ACC112 (cell line): ENCODE measurements around the gene UQCR10.

Source experiments
- H2AFZ ChIP-seq: fragments of 200-600 bp; sonication (generic); one replicate; pipeline ENCODE4 v1.6.0; 2017; ENCODE audit warnings: antibody characterized with exemption, low read length; ENCODE audit not compliant: unreplicated experiment
- H3K27ac ChIP-seq: fragments of 200-600 bp; sonication (generic); 2 replicates; pipeline ENCODE4 v1.5.1; 2014; ENCODE audit warnings: low read depth, mild to moderate bottlenecking, antibody characterized with exemption, low read length, moderate library complexity
- H3K27me3 ChIP-seq: fragments of 200-600 bp; sonication (generic); 2 replicates; pipeline ENCODE4 v1.6.1; 2014; ENCODE audit warnings: mild to moderate bottlenecking, antibody characterized with exemption, low read length, moderate library complexity, mixed read lengths; ENCODE audit not compliant: insufficient read depth
- H3K36me3 ChIP-seq: fragments of 200-600 bp; sonication (generic); 2 replicates; pipeline ENCODE4 v1.6.1; 2016; ENCODE audit warnings: mild to moderate bottlenecking, antibody characterized with exemption, low read length, moderate library complexity, mixed read lengths; ENCODE audit not compliant: insufficient read depth
- H3K4me1 ChIP-seq: fragments of 200-600 bp; sonication (generic); one replicate; pipeline ENCODE4 v1.6.1; 2016; ENCODE audit warnings: low read length, mixed read lengths; ENCODE audit not compliant: insufficient read depth, unreplicated experiment, control insufficient read depth
- H3K4me3 ChIP-seq: fragments of 200-600 bp; sonication (generic); 2 replicates; pipeline ENCODE4 v1.5.1; 2014; ENCODE audit warnings: mild to moderate bottlenecking, low read depth, low read length
- H3K79me2 ChIP-seq: fragments of 200-600 bp; sonication (generic); one replicate; pipeline ENCODE4 v1.6.0; 2016; ENCODE audit warnings: low read length; ENCODE audit not compliant: control insufficient read depth, unreplicated experiment, insufficient read depth

Gene UQCR10

DNA sequence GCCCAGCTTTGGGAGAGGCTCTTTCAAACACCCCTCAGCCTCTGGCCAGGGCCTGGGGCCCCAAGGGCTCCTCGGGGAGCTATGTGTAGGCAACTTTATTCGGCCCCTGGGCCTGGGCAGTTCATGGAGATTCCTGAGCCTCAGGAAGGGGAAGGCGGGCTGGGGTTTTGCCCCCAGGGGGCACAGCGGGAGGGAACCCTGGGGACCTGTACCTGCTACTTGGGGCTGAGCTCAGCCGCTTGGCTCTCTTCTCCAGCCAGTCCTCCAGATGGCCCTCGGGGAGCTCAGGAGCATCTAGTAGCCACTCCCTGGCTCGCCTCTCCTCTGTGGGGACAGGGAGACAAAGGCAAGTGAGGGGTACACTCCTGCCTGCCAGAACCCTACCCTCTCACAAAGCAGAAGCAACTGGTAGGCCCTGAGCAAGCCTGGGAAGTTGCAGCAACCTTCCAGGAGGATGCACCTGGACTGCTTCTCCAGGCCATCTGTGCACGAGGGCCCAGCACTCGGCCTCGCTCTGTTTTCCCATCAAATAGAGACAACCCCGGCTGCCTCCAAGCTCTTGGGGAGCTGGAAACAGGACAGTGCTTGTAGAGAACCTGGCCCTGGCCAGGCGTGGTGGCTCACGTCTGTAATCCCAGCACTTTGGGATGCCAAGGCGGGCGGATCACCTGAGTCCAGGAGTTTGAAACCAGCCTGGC, 28.9 kb upstream of the UQCR10 start:
- H3K4me1 ChIP-seq, result no peaks in the 10 kb centered on the region
- H3K4me3 ChIP-seq, result no peak overlapping the region
- no peaks in the 10 kb centered on the region for H3K36me3 ChIP-seq
- no peak overlapping the region for H2AFZ ChIP-seq
- H3K27me3 ChIP-seq, result no peaks in the 10 kb centered on the region
- no peak overlapping the region for H3K27ac ChIP-seq
- H3K79me2 ChIP-seq, result no peaks in the 10 kb centered on the region

DNA sequence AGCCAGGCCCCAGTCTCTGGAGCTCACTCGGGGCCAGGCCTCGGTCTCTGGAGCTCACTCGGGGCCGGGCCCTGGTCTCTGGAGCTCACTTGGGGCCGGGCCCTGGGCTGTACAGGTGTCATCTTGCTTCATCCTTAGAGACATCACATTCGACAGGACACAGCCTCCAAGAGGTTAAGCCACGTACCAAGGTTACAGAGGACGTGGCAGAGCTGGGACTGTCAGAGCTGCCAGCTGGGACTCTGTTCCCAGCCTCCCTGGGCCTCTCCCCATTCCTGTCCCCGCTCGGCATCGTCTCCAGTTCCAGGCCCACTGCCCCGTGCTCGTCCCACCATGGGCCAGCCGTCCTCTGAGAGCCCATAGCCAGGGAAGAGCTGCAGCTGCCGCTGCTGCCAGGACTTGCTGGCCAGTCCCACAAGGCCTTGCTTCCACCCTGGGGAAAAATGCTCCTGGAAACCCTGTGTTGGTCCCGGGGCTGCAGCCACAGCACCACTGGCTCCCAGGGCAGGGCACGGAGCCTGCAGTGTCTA, 27.8 kb upstream of the UQCR10 start:
- no peaks in the 10 kb centered on the region for H3K36me3 ChIP-seq
- no peak overlapping the region for H3K4me3 ChIP-seq
- H3K79me2 ChIP-seq, result no peaks in the 10 kb centered on the region
- H2AFZ ChIP-seq, result no peak overlapping the region
- H3K27me3 ChIP-seq, result no peaks in the 10 kb centered on the region
- no peaks in the 10 kb centered on the region for H3K4me1 ChIP-seq
- H3K27ac ChIP-seq, result no peak overlapping the region

GRCh38 chr22:29740216-29740615, 27.0 kb upstream of the UQCR10 start:
- Histone ChIP-seq H3K4me3 (no peak overlapping the region), H2AFZ (no peak overlapping the region), H3K4me1 (peaks cover 2% of the 10 kb centered on the region), H3K27me3 (no peaks in the 10 kb centered on the region), H3K79me2 (no peaks in the 10 kb centered on the region), H3K27ac (no peak overlapping the region), H3K36me3 (no peaks in the 10 kb centered on the region)

DNA sequence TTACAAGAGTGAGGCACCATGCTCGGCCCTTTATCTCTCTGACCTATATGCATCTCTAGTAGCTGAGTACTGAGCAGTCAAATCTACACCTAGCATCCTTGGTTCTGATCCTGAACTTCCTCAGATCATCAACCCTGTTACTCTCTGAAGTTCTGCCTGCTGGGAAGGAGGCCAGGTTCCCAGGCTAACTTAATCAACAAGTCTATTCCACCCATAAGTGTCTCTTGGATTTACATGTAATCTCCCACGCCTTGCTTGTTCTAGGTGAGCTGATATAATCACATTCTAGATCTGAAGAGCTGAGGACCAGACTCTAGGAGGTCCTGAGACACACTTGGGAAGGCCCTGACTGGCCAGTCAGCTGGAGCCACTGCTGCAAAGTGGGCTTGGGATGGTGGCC, 25.2 kb upstream of the UQCR10 start:
- no peak overlapping the region for H3K4me3 ChIP-seq
- H3K27ac ChIP-seq, result no peak overlapping the region
- no peak overlapping the region for H2AFZ ChIP-seq
- H3K27me3 ChIP-seq, result no peaks in the 10 kb centered on the region
- H3K36me3 ChIP-seq, result no peaks in the 10 kb centered on the region
- H3K79me2 ChIP-seq, result no peaks in the 10 kb centered on the region
- H3K4me1 ChIP-seq, result peaks cover 2% of the 10 kb centered on the region

DNA sequence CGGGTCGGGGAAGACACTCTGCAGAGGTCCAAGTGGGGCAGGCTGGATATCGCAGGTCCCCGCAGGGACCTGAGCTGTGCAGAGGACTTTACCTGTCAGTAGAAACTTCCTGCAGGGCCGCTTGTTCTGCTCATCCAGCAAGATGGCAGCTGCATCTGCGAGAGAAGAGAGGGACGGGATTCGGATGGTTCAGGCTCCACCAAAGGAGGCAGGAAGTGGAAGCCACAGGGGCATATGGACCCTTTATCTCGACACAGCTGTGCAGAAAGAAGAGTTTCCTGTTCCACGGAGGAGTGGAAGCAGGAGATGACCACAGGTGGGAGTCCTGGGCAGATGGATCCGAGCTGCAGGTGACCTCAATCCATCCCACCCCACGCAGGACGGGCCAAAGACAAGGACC, 24.8 kb upstream of the UQCR10 start:
- Histone ChIP-seq H3K4me3 (no peak overlapping the region), H3K4me1 (peaks cover 2% of the 10 kb centered on the region), H2AFZ (no peak overlapping the region), H3K27me3 (no peaks in the 10 kb centered on the region), H3K27ac (no peak overlapping the region), H3K36me3 (no peaks in the 10 kb centered on the region), H3K79me2 (no peaks in the 10 kb centered on the region)

DNA sequence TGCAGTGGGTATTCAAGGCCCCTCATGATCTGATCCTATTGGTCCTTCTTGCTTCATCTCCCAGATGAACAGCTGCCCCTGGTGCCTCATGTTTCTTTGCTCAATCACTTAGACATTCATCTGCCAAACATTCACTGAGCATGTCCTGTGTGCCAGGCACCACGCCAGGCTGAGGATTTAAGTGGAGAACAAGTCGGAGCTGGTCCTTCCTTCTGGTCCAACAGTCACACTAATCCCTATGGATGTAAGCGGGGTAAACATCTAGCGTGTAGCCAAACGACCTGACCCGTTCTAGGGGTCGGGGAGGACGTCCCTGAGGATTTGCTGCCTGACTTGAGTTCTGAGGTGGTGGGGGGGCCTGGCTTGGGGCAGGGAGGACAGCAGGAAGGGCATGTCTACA, 22.3 kb upstream of the UQCR10 start:
- Histone ChIP-seq H3K79me2 (no peaks in the 10 kb centered on the region), H3K4me1 (peaks cover 2% of the 10 kb centered on the region), H3K36me3 (no peaks in the 10 kb centered on the region), H2AFZ (no peak overlapping the region), H3K27ac (no peak overlapping the region), H3K4me3 (no peak overlapping the region), H3K27me3 (no peaks in the 10 kb centered on the region)

DNA sequence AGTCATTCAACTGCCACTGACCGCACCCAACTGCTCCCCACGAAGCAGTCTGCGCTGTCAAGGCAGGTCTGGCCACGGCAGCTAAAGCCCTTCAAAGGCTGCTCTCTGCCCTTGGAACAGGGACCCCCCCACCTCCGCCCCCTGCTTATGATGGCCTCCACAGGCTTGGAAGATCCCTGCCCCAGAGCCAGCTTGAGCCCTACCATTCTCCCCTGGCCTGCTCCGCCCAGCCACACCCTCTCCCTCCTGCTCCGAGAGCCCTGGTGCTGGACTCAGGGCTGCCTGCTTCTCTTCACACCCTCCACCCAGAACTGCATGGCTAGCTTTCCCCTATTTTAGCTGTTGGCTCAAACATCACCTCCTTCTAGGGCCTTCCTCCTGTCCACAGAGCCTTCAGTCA, 19.3 kb upstream of the UQCR10 start:
- no peak overlapping the region for H3K4me3 ChIP-seq
- H3K27me3 ChIP-seq, result no peaks in the 10 kb centered on the region
- no peaks in the 10 kb centered on the region for H3K79me2 ChIP-seq
- H3K36me3 ChIP-seq, result no peaks in the 10 kb centered on the region
- H2AFZ ChIP-seq, result no peak overlapping the region
- H3K4me1 ChIP-seq, result peaks cover 2% of the 10 kb centered on the region
- no peak overlapping the region for H3K27ac ChIP-seq

- Histone ChIP-seq H2AFZ (no peak overlapping the region), H3K4me1 (peaks cover 2% of the 10 kb centered on the region), H3K27me3 (no peaks in the 10 kb centered on the region), H3K36me3 (no peaks in the 10 kb centered on the region), H3K4me3 (no peak overlapping the region), H3K79me2 (no peaks in the 10 kb centered on the region), H3K27ac (no peak overlapping the region)
Measured at GRCh38 chr22:29748248-29748893, 18.8 kb upstream of the UQCR10 start.

GRCh38 chr22:29750029-29750428, 17.1 kb upstream of the UQCR10 start:
- H3K27ac ChIP-seq, result no peak overlapping the region
- no peaks in the 10 kb centered on the region for H3K27me3 ChIP-seq

GRCh38 chr22:29750559-29751538, 16.3 kb upstream of the UQCR10 start:
- H3K4me1 ChIP-seq, result no peaks in the 10 kb centered on the region
- H2AFZ ChIP-seq, result no peak overlapping the region
- H3K4me3 ChIP-seq, result no peak overlapping the region
- no peaks in the 10 kb centered on the region for H3K79me2 ChIP-seq
- H3K27ac ChIP-seq, result no peak overlapping the region
- H3K36me3 ChIP-seq, result no peaks in the 10 kb centered on the region
- H3K27me3 ChIP-seq, result no peaks in the 10 kb centered on the region

More at GRCh38 chr22:29750029-29750428, 17.1 kb upstream of the UQCR10 start:
- Histone ChIP-seq H3K36me3 (no peaks in the 10 kb centered on the region), H3K4me1 (peaks cover under 1% of the 10 kb centered on the region), H3K79me2 (no peaks in the 10 kb centered on the region), H2AFZ (no peak overlapping the region), H3K4me3 (no peak overlapping the region)
